Endodermal cell (in vitro differentiated cells): Measurements from ENCODE around the gene FAM149B1. TPM values are rescaled to one million over a fixed set of nuclear protein-coding genes. Genes with fewer than 3 reads are reported as not detected.
"Not testable (repeated sequence)": the region's sequence is repeated elsewhere in the genome, so short reads cannot be mapped to it uniquely, and the experiment has no call there.

Experiments
- DNase-seq: peaks from one replicate; pipeline ENCODE4 v3.0.0-alpha.2; 2017
- H3K27ac ChIP-seq: 2 replicates; pipeline ENCODE4 v1.5.1; 2013; ENCODE audit warnings: mild to moderate bottlenecking, low read depth, low read length, moderate library complexity
- H3K27me3 ChIP-seq: 2 replicates; pipeline ENCODE4 v1.6.1; 2013; ENCODE audit warnings: mild to moderate bottlenecking, low read length, moderate library complexity; ENCODE audit not compliant: insufficient read depth, control insufficient read depth, poor library complexity, severe bottlenecking
- H3K36me3 ChIP-seq: 2 replicates; pipeline ENCODE4 v1.7.0; 2013; ENCODE audit warnings: mild to moderate bottlenecking, low read length, moderate library complexity; ENCODE audit not compliant: control insufficient read depth, insufficient read depth
- H3K4me1 ChIP-seq: one replicate; pipeline ENCODE4 v1.7.0; 2013; ENCODE audit warnings: low read length; ENCODE audit not compliant: control insufficient read depth, insufficient read depth
- H3K4me3 ChIP-seq: 2 replicates; pipeline ENCODE4 v1.5.1; 2013; ENCODE audit warnings: mild to moderate bottlenecking, low read length, moderate library complexity
- H3K9ac ChIP-seq: 2 replicates; pipeline ENCODE4 v1.6.1; 2013; ENCODE audit warnings: mild to moderate bottlenecking, low read length, moderate library complexity; ENCODE audit not compliant: poor library complexity, severe bottlenecking; ENCODE audit errors: extremely low read depth
- H3K9me3 ChIP-seq: 2 replicates; pipeline ENCODE4 v1.6.1; 2013; ENCODE audit warnings: mild to moderate bottlenecking, low read length, moderate library complexity; ENCODE audit not compliant: control insufficient read depth
- H3K27ac Mint-ChIP-seq: 2 replicates; pipeline ENCODE4 v1.8.0; 2020; ENCODE audit warnings: mixed read lengths
- H3K27me3 Mint-ChIP-seq: 2 replicates; pipeline ENCODE4 v1.8.0; 2021; ENCODE audit warnings: mild to moderate bottlenecking, mixed read lengths; ENCODE audit not compliant: insufficient read depth
- H3K36me3 Mint-ChIP-seq: 2 replicates; pipeline ENCODE4 v1.8.0; 2020; ENCODE audit warnings: low read depth, mixed read lengths
- H3K4me1 Mint-ChIP-seq: 2 replicates; pipeline ENCODE4 v1.8.0; 2020; ENCODE audit warnings: mixed read lengths
- H3K4me3 Mint-ChIP-seq: 2 replicates; pipeline ENCODE4 v1.8.0; 2020; ENCODE audit warnings: mild to moderate bottlenecking, moderate library complexity, mixed read lengths
- H3K9me3 Mint-ChIP-seq: 2 replicates; pipeline ENCODE4 v1.8.0; 2020; ENCODE audit warnings: mild to moderate bottlenecking, mixed read lengths
- CTCF ChIP-seq: fragments of 200-600 bp; sonication (generic); conservative IDR thresholded peaks from 2 replicates; pipeline ENCODE4 v1.5.0; 2021; ENCODE audit warnings: antibody characterized with exemption, mild to moderate bottlenecking
- WGBS, 2 experiments: methylation state at CpG; one replicate each; pipeline versions ENCODE4 v1.1.5 to v1.1.7; 2013; ENCODE audit warnings: missing lambda C conversion rate in 2 of 2, mixed read lengths in 1 of 2; ENCODE audit not compliant: insufficient coverage in 1 of 2, insufficient read length in 1 of 2; 5-methylcytosine and 5-hydroxymethylcytosine counted together
- total RNA-seq, 2 donors: library from RNA; stranded (reverse); fragmentation: NEBNext Ultra II Directional in 1 of 2; extraction: Animal tissue kit (Norgen Biotek cat#: 25700) in 1 of 2; gene quantifications; 2 replicates in 1 of 2; 3 replicates in 1 of 2; pipeline ENCODE4 v1.2.1, GENCODE V29; 2021

FAM149B1 gene
- total RNA-seq, 2 donors from 2014 or later = 29.1 to 29.2 TPM

DNA sequence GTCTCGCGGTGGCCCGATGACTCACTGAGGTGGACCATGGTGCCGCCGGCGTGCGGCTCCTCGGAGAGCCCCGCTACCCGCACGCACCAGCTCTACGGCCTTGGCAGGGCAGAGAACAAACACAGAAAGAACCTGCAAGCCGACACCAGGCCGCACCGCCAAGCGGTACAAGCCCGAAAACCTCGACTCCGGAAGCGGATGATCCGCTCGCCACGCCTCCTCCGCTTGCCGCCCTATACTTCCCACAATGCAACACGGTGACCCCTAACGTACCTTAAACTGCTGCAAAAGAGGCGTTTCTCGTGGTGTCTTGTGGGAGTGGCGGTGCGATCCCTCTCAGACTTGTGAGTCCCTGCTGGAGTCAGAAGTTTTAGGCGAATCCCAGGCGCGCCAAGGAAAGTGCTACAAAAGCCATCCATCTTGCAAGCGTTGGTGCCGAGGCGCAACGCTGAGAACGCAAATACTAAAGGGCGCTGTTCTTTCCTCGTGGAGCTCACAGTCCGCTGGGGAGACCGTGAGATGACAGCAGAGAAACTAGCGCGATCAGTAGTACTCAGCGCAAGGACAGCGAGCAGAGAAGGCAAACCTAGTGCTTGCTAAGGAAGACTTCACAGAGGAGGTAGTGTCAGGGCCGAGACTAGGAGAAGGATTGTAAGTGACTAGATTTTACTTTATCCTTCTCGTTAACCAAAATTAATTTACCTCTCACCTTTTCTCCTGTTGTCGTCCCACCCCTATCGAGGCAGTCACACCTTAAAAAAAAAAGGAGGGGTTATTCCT is 84.7 kb downstream of the FAM149B1 start, which contains the start of gene MRPS16:
Gene MRPS16 (minus strand): TSS at position 200 of the 780 bp plus-strand sequence. CDS start 162 bp downstream, at position 38.
- H3K4me3 ChIP-seq = peak within 1 kb of the TSS; percentile 99
- no peaks in the 10 kb centered on the region for H3K27me3 ChIP-seq
- H3K9me3 ChIP-seq = peaks cover 7% of the 10 kb centered on the region
- H3K9me3 Mint-ChIP-seq = peaks cover 5% of the 10 kb centered on the region
- peaks cover 25% of the 10 kb centered on the region for H3K36me3 ChIP-seq
- peaks cover 14% of the 10 kb centered on the region for H3K4me1 Mint-ChIP-seq
- DNase-seq = peak; percentile 98
- peaks cover 3% of the 10 kb centered on the region for H3K4me1 ChIP-seq
- H3K9ac ChIP-seq = peak within 1 kb of the TSS; percentile 88
- peak within 1 kb of the TSS; percentile 99 for H3K27ac Mint-ChIP-seq
- peak within 1 kb of the TSS; percentile 92 for H3K4me3 Mint-ChIP-seq
- no peak for TF ChIP-seq CTCF
- 0 to 1% methylated on average over 34 to 50 of the region's 51 CpGs for WGBS, 2 experiments
- H3K27me3 Mint-ChIP-seq = no peaks in the 10 kb centered on the region
- peaks cover 15% of the 10 kb centered on the region for H3K36me3 Mint-ChIP-seq
- H3K27ac ChIP-seq = peak within 1 kb of the TSS; percentile 71

DNA sequence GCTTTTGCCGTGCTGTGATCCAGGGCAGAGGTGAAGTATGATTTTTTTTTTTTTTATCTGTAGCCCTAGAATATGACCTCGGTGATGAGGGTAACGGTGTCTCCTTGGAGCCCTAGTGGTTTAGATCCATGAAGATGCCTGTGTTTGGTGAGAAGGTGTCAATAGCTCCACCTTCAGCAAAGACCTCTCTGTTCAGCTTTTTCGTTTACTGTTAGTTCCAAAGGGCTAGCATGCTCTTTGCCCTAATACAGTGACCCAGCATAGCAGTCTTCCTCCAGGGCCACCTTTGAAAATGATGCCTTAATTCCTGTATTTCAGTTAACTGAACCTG is 85.3 kb downstream of the FAM149B1 start:
- WGBS, 2 experiments = 0 to 4% methylated on average over 3 to 4 of the region's 4 CpGs
- Histone ChIP-seq H3K4me1 (peaks cover 3% of the 10 kb centered on the region), H3K36me3 (peaks cover 25% of the 10 kb centered on the region), H3K4me3 (peak overlapping the region; percentile 99), H3K27ac (peak overlapping the region; percentile 71), H3K9ac (peak overlapping the region; percentile 88), H3K9me3 (peaks cover 10% of the 10 kb centered on the region), H3K27me3 (no peaks in the 10 kb centered on the region)
- H3K27ac Mint-ChIP-seq = peak overlapping the region; percentile 99
- TF ChIP-seq CTCF = peak; percentile 26
- peak overlapping the region; percentile 92 for H3K4me3 Mint-ChIP-seq
- H3K36me3 Mint-ChIP-seq = peaks cover 15% of the 10 kb centered on the region
- DNase-seq = no peak
- no peaks in the 10 kb centered on the region for H3K27me3 Mint-ChIP-seq
- peaks cover 9% of the 10 kb centered on the region for H3K4me1 Mint-ChIP-seq
- H3K9me3 Mint-ChIP-seq = peaks cover 10% of the 10 kb centered on the region

DNA sequence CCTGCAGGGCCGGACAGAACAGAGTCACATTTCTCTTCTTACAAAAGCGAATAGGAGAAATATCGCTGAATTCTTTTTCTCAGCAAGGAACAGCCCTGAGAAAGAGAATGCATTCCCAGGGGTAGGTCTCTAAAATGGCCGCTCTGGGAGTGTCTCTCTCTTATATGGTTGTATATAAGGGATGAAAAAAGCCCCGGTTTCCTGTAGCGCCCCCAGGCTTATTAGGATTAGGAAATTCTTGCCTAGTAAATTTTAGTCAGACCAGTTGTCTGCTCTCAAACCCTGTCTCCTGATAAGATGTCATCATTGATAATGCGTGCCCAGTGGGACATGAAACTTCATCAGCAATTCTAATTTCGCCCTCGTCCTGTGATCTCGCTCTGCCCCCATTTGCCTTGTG is 90.7 kb downstream of the FAM149B1 start:
- 92 to 95% methylated on average over 8 to 10 of the region's 10 CpGs for WGBS, 2 experiments
- H3K9me3 ChIP-seq = peaks cover 38% of the 10 kb centered on the region
- not testable (repeated sequence) for DNase-seq, H3K27ac Mint-ChIP-seq, H3K4me3 ChIP-seq, H3K36me3 Mint-ChIP-seq, H3K4me3 Mint-ChIP-seq, H3K27ac ChIP-seq, H3K4me1 Mint-ChIP-seq, H3K36me3 ChIP-seq, H3K9ac ChIP-seq, H3K4me1 ChIP-seq, H3K27me3 ChIP-seq, H3K27me3 Mint-ChIP-seq
- H3K9me3 Mint-ChIP-seq = peaks cover 39% of the 10 kb centered on the region
